ENCODE results near the gene ASGR1. TPM values are rescaled to one million over a fixed set of nuclear protein-coding genes. Genes with fewer than 3 reads are reported as not detected.
A peak's percentile ranks its signal among the peaks of the same experiment; 100 is the strongest.

The ASGR1 gene
- total and polyA plus RNA-seq, 9 donors, result 0.20 to 3.3 (median 1.0) TPM

DNA sequence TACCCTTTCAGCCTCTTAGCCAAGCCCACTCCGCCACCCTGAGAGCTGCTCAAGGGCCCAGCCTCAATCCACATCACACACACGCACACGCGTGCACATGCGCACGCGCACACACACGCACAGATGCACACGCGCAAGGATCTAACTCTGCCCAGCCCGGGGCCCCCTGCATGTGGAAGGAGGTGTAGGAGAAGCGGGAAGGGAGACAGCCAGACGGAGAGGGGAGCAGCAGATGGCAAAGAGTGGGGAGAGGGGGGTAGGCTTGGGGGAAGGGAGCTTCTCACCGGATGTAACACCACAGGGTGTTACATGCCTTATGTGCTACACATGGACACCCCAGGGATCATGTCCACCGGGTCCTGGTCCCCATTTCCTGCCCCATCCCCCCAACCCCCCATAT, 25.2 kb upstream of the ASGR1 start:
- peak overlapping the region; percentile 33 for H3K4me3 ChIP-seq

GRCh38 chr17:7203391-7203790, 24.2 kb upstream of the ASGR1 start:
- Histone ChIP-seq H3K9me3 (no peaks in the 10 kb centered on the region), H3K36me3 (no peaks in the 10 kb centered on the region), H3K4me1 (ENCODE audit: insufficient read depth) (peaks cover 10% of the 10 kb centered on the region), H3K27ac (no peak overlapping the region), H3K27me3 (no peaks in the 10 kb centered on the region), H3K4me3 (no peak overlapping the region)
- WGBS, 3 donors, result 82 to 88% (median 85%) methylated on average over 15 to 16 of the region's 16 CpGs
- intact Hi-C loops (cut with DNase I), result no loop called here
- no peak for TF ChIP-seq CTCF (IDR thresholded peaks at IDR 0.05)
- peak in 3 of 5 donors; percentile 49 to 54 (median 52) for DNase-seq

More for the DNA sequence above, 25.2 kb upstream of the ASGR1 start:
- Histone ChIP-seq H3K36me3 (no peaks in the 10 kb centered on the region), H3K4me1 (ENCODE audit: insufficient read depth) (peaks cover 10% of the 10 kb centered on the region), H3K27ac (peak overlapping the region; percentile 4 to 78), H3K9me3 (no peaks in the 10 kb centered on the region), H3K27me3 (no peaks in the 10 kb centered on the region)
- DNase-seq, result peak in 3 of 5 donors; percentile 31 to 61 (median 60)
- intact Hi-C loops (cut with DNase I), result no loop called here
- 63 to 70% (median 65%) methylated on average over 15 of the region's 15 CpGs for WGBS, 3 donors
- TF ChIP-seq POLR2A (IDR thresholded peaks at IDR 0.05) (no peak), CTCF (IDR thresholded peaks at IDR 0.05) (no peak), EP300 (IDR thresholded peaks at IDR 0.05) (no peak)

DNA sequence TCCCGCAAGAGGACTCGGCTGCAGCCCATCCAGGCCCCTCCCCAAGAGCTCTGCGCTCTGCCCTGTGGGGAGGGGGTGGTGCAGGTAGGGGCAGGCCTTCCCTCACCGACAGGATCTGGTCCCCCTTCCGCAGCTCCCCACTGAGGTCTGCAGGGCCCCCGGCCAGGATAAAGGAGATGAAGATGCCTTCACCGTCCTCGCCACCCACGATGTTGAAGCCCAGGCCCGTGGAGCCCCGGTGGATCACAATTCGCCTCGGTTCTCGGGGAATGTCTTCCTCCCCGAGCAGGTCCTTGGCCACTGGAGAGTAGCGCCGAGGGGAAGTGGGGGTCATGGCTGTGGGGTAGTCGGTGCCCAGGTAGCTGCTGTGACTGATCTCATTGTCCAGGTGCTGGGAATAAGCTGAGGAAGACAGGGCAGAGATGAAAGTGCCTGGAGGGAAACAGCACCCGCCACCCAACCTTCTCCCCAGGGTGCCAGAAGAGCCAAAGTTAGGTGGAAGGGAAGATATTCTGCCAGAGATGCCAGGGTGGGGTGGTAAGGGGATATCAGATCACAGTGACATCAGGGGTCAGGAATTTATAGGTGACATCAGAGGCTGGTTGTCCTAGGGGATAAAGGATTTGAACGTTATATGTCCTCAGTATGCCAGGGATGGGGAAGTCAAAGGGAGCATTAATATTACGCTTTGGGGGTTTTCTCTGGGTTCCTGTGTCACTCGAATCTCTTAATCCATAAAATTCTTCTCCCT, 17.7 kb upstream of the ASGR1 start:
- Histone ChIP-seq H3K9me3 (no peaks in the 10 kb centered on the region), H3K27ac (no peak overlapping the region), H3K36me3 (no peaks in the 10 kb centered on the region), H3K27me3 (no peaks in the 10 kb centered on the region), H3K4me3 (no peak overlapping the region), H3K4me1 (ENCODE audit: insufficient read depth) (no peaks in the 10 kb centered on the region)
- TF ChIP-seq CTCF (IDR thresholded peaks at IDR 0.05) (no peak), EP300 (IDR thresholded peaks at IDR 0.05) (no peak), POLR2A (IDR thresholded peaks at IDR 0.05) (no peak)
- 88 to 91% (median 90%) methylated on average over 22 of the region's 22 CpGs for WGBS, 3 donors
- intact Hi-C loops (cut with DNase I), result no loop called here
- DNase-seq, result peak in 1 of 5 donors; percentile 14

GRCh38 chr17:7195971-7196370, 16.8 kb upstream of the ASGR1 start:
- Histone ChIP-seq H3K9me3 (no peaks in the 10 kb centered on the region), H3K27ac (no peak overlapping the region), H3K4me3 (no peak overlapping the region), H3K27me3 (no peaks in the 10 kb centered on the region), H3K36me3 (no peaks in the 10 kb centered on the region), H3K4me1 (ENCODE audit: insufficient read depth) (no peaks in the 10 kb centered on the region)
- intact Hi-C loops (cut with DNase I), result no loop called here
- DNase-seq, result peak in 1 of 5 donors; percentile 10
- TF ChIP-seq EP300 (IDR thresholded peaks at IDR 0.05) (no peak), CTCF (IDR thresholded peaks at IDR 0.05) (no peak)
- WGBS, 3 donors, result 90 to 92% (median 91%) methylated on average over 12 of the region's 12 CpGs
